ENCODE measurements around the gene TARBP2.
A peak's percentile ranks its signal among the peaks of the same experiment; 100 is the strongest.

TARBP2 gene

GRCh38 chr12:53497461-53497860 is 3.6 kb upstream of the TARBP2 start:
- no peak for DNase-seq

- no peak for DNase-seq
These were observed 2.9 kb upstream of the TARBP2 start for GRCh38 chr12:53498235-53498630.

- peak; percentile 59 for DNase-seq
These were observed 1.6 kb upstream of the TARBP2 start, which contains the start of gene MAP3K12 for GRCh38 chr12:53499266-53500141. TSS of gene MAP3K12 (minus strand) at chr12:53499458. CDS start at chr12:53487391, 12,067 bp downstream.

GRCh38 chr12:53500142-53500775 is 824 bp upstream of the TARBP2 start:
- no peak for DNase-seq

GRCh38 chr12:53501615-53502181 is 615 bp downstream of the TARBP2 start:
- DNase-seq: no peak

- DNase-seq: no peak
These were observed 1.2 kb downstream of the TARBP2 start for GRCh38 chr12:53502331-53502730.

GRCh38 chr12:53502983-53503728 is 2.1 kb downstream of the TARBP2 start:
- no peak for DNase-seq

- no peak for DNase-seq
These were observed 3.2 kb downstream of the TARBP2 start for GRCh38 chr12:53504004-53504920.

GRCh38 chr12:53505086-53505485 is 4.0 kb downstream of the TARBP2 start:
- DNase-seq: no peak

- no peak for DNase-seq
These were observed 4.7 kb downstream of the TARBP2 start for GRCh38 chr12:53505555-53506449.

- no peak for DNase-seq
These were observed 5.3 kb downstream of the TARBP2 start for GRCh38 chr12:53506450-53506785.

GRCh38 chr12:53506881-53507602 is 6.0 kb downstream of the TARBP2 start, which contains the start of gene NPFF:
TSS of gene NPFF (minus strand) at chr12:53507484. CDS start at chr12:53507474, 10 bp downstream.
- no peak for DNase-seq

- DNase-seq: no peak
These were observed 6.5 kb downstream of the TARBP2 start for GRCh38 chr12:53507603-53507885.

GRCh38 chr12:53508534-53509170 is 7.6 kb downstream of the TARBP2 start:
- DNase-seq: peak; percentile 70

- no peak for DNase-seq
These were observed 9.2 kb downstream of the TARBP2 start for GRCh38 chr12:53510181-53510812.

- no peak for DNase-seq
These were observed 12.8 kb downstream of the TARBP2 start for GRCh38 chr12:53513712-53514410.

GRCh38 chr12:53514628-53515290 is 13.7 kb downstream of the TARBP2 start:
- no peak for DNase-seq

- no peak for DNase-seq
These were observed 14.2 kb downstream of the TARBP2 start for GRCh38 chr12:53515291-53515680.

Data from activated effector memory CD4-positive, alpha-beta T cell treated with Interleukin-2 at 50 U/mL for 16 hours (primary cell).